Measurements from ENCODE around the gene UNC5CL.

The UNC5CL gene

GRCh38 chr6:41039060-41039998, at the start of gene UNC5CL:
TSS of gene UNC5CL (minus strand) at chr6:41039221. CDS start at chr6:41035074, 4,147 bp downstream.
- peak; percentile 13 for DNase-seq (ENCODE audit: low read depth, low spot score)

- no peak for DNase-seq (ENCODE audit: low read depth, low spot score)
These were observed 49.4 kb upstream of the UNC5CL start for GRCh38 chr6:41088451-41088850.

GRCh38 chr6:41085182-41085581, 46.2 kb upstream of the UNC5CL start:
- no peak for DNase-seq (ENCODE audit: low read depth, low spot score)

GRCh38 chr6:41083072-41083471, 44.1 kb upstream of the UNC5CL start:
- DNase-seq (ENCODE audit: low read depth, low spot score): no peak

- DNase-seq (ENCODE audit: low read depth, low spot score): no peak
These were observed 41.6 kb upstream of the UNC5CL start for GRCh38 chr6:41080621-41081020.

GRCh38 chr6:41079080-41079479, 40.1 kb upstream of the UNC5CL start:
- no peak for DNase-seq (ENCODE audit: low read depth, low spot score)

- DNase-seq (ENCODE audit: low read depth, low spot score): no peak
These were observed 39.1 kb upstream of the UNC5CL start for GRCh38 chr6:41078101-41078500.

- no peak for DNase-seq (ENCODE audit: low read depth, low spot score)
These were observed 38.5 kb upstream of the UNC5CL start for GRCh38 chr6:41077536-41077935.

GRCh38 chr6:41075651-41076626, 36.9 kb upstream of the UNC5CL start:
- DNase-seq (ENCODE audit: low read depth, low spot score): no peak

GRCh38 chr6:41074692-41075436, 35.8 kb upstream of the UNC5CL start:
- no peak for DNase-seq (ENCODE audit: low read depth, low spot score)

GRCh38 chr6:41073968-41074691, 35.1 kb upstream of the UNC5CL start:
- no peak for DNase-seq (ENCODE audit: low read depth, low spot score)

- DNase-seq (ENCODE audit: low read depth, low spot score): peak; percentile 47
These were observed 34.4 kb upstream of the UNC5CL start for GRCh38 chr6:41073203-41073967.

- DNase-seq (ENCODE audit: low read depth, low spot score): no peak
These were observed 33.8 kb upstream of the UNC5CL start, which contains the start of gene NFYA for GRCh38 chr6:41072836-41073202. TSS of gene NFYA (plus strand) at chr6:41072974. CDS start at chr6:41079090, 6,116 bp downstream.

- DNase-seq (ENCODE audit: low read depth, low spot score): peak; percentile 99
These were observed 33.2 kb upstream of the UNC5CL start, which contains the start of gene OARD1 for GRCh38 chr6:41071923-41072835. TSS of gene OARD1 (minus strand) at chr6:41072356. CDS start at chr6:41071634, 722 bp downstream.

GRCh38 chr6:41071501-41071922, 32.5 kb upstream of the UNC5CL start:
- DNase-seq (ENCODE audit: low read depth, low spot score): no peak

- no peak for DNase-seq (ENCODE audit: low read depth, low spot score)
These were observed 27.9 kb upstream of the UNC5CL start for GRCh38 chr6:41066867-41067304.

- no peak for DNase-seq (ENCODE audit: low read depth, low spot score)
These were observed 26.6 kb upstream of the UNC5CL start for GRCh38 chr6:41065550-41066026.

- no peak for DNase-seq (ENCODE audit: low read depth, low spot score)
These were observed 25.8 kb upstream of the UNC5CL start for GRCh38 chr6:41064841-41065240.
